HG03196 (cell line): ENCODE measurements around the gene ARID1B.

Experiments
- ATAC-seq: cut with Tn5 transposase; IDR thresholded peaks from one replicate; pipeline ENCODE4 v1.9.1; 2021; ENCODE audit not compliant: unreplicated experiment

ARID1B gene

GRCh38 chr6:156877126-156877863 is 100.1 kb downstream of the ARID1B start:
- no peak for ATAC-seq

GRCh38 chr6:156878681-156879080 is 101.5 kb downstream of the ARID1B start:
- no peak for ATAC-seq

GRCh38 chr6:156879186-156879585 is 102.0 kb downstream of the ARID1B start:
- no peak for ATAC-seq

GRCh38 chr6:156879591-156879990 is 102.4 kb downstream of the ARID1B start:
- no peak for ATAC-seq

GRCh38 chr6:156880913-156881312 is 103.7 kb downstream of the ARID1B start:
- no peak for ATAC-seq

GRCh38 chr6:156881687-156882629 is 104.8 kb downstream of the ARID1B start:
- ATAC-seq, result no peak

- ATAC-seq, result no peak
These were observed 106.5 kb downstream of the ARID1B start for GRCh38 chr6:156883497-156884252.

- ATAC-seq, result no peak
These were observed 107.1 kb downstream of the ARID1B start for GRCh38 chr6:156884306-156884705.

- ATAC-seq, result no peak
These were observed 108.4 kb downstream of the ARID1B start for GRCh38 chr6:156885562-156885961.

- ATAC-seq, result no peak
These were observed 109.2 kb downstream of the ARID1B start for GRCh38 chr6:156886409-156886808.

- ATAC-seq, result no peak
These were observed 110.6 kb downstream of the ARID1B start for GRCh38 chr6:156887623-156888269.

GRCh38 chr6:156889469-156889868 is 112.3 kb downstream of the ARID1B start:
- ATAC-seq, result no peak

GRCh38 chr6:156889986-156890385 is 112.8 kb downstream of the ARID1B start:
- no peak for ATAC-seq

- no peak for ATAC-seq
These were observed 113.6 kb downstream of the ARID1B start for GRCh38 chr6:156890627-156891314.

- ATAC-seq, result no peak
These were observed 120.8 kb downstream of the ARID1B start for GRCh38 chr6:156897907-156898531.

- ATAC-seq, result no peak
These were observed 121.9 kb downstream of the ARID1B start for GRCh38 chr6:156899071-156899470.

GRCh38 chr6:156899532-156900135 is 122.5 kb downstream of the ARID1B start:
- no peak for ATAC-seq

- ATAC-seq, result no peak
These were observed 123.1 kb downstream of the ARID1B start for GRCh38 chr6:156900292-156900691.

- ATAC-seq, result no peak
These were observed 124.3 kb downstream of the ARID1B start for GRCh38 chr6:156901309-156902019.
